T-helper 1 cell treated with Interleukin-12 subunit alpha and Interleukin-12 subunit beta and Interleukin-4 antibody, amounts not matched to agents 30 μg/mL and 1 μg/mL, for 36 hours (primary cell): ENCODE results near the gene SPEF2.
"Not testable (repeated sequence)": the region's sequence is repeated elsewhere in the genome, so short reads cannot be mapped to it uniquely, and the experiment has no call there.

Experiments used
- H3K27ac Mint-ChIP-seq: one replicate; pipeline ENCODE4 v1.8.0; 2021; ENCODE audit warnings: mild to moderate bottlenecking, mixed read lengths
- H3K27me3 Mint-ChIP-seq: one replicate; pipeline ENCODE4 v1.8.0; 2021; ENCODE audit warnings: low read depth, mixed read lengths
- H3K36me3 Mint-ChIP-seq: one replicate; pipeline ENCODE4 v1.8.0; 2021; ENCODE audit warnings: low read depth, mixed read lengths
- H3K4me1 Mint-ChIP-seq: one replicate; pipeline ENCODE4 v1.8.0; 2021; ENCODE audit warnings: low read depth, mixed read lengths
- H3K4me3 Mint-ChIP-seq: one replicate; pipeline ENCODE4 v1.8.0; 2021; ENCODE audit warnings: mild to moderate bottlenecking, moderate library complexity, mixed read lengths
- H3K9me3 Mint-ChIP-seq: one replicate; pipeline ENCODE4 v1.8.0; 2021; ENCODE audit warnings: mixed read lengths

Gene SPEF2

GRCh38 chr5:35821513-35821912 lies 203.8 kb downstream of the SPEF2 start:
- peaks cover 68% of the 10 kb centered on the region for H3K4me1 Mint-ChIP-seq
- H3K4me3 Mint-ChIP-seq, result no peak overlapping the region
- H3K36me3 Mint-ChIP-seq, result peaks cover 8% of the 10 kb centered on the region
- H3K27ac Mint-ChIP-seq, result peak overlapping the region; percentile 84
- H3K9me3 Mint-ChIP-seq, result peaks cover 5% of the 10 kb centered on the region
- H3K27me3 Mint-ChIP-seq, result no peaks in the 10 kb centered on the region

GRCh38 chr5:35822511-35822910 lies 204.8 kb downstream of the SPEF2 start:
- Mint-ChIP-seq H3K4me1 (peaks cover 78% of the 10 kb centered on the region), H3K36me3 (peaks cover 8% of the 10 kb centered on the region), H3K9me3 (peaks cover 5% of the 10 kb centered on the region), H3K27me3 (no peaks in the 10 kb centered on the region), H3K27ac (peak overlapping the region; percentile 84), H3K4me3 (peak overlapping the region; percentile 57)

- Mint-ChIP-seq H3K4me1 (peaks cover 87% of the 10 kb centered on the region), H3K4me3 (no peak overlapping the region)
Measured at GRCh38 chr5:35823347-35824098, 205.9 kb downstream of the SPEF2 start.

GRCh38 chr5:35826056-35826455 lies 208.4 kb downstream of the SPEF2 start:
- Mint-ChIP-seq H3K27ac (peak overlapping the region; percentile 84), H3K27me3 (no peaks in the 10 kb centered on the region), H3K36me3 (peaks cover 3% of the 10 kb centered on the region), H3K4me3 (peak overlapping the region; percentile 67), H3K9me3 (no peaks in the 10 kb centered on the region), H3K4me1 (peaks cover 75% of the 10 kb centered on the region)

More at GRCh38 chr5:35823347-35824098, 205.9 kb downstream of the SPEF2 start:
- H3K36me3 Mint-ChIP-seq, result peaks cover 8% of the 10 kb centered on the region
- H3K27ac Mint-ChIP-seq, result peak overlapping the region; percentile 84
- peaks cover 5% of the 10 kb centered on the region for H3K9me3 Mint-ChIP-seq
- H3K27me3 Mint-ChIP-seq, result no peaks in the 10 kb centered on the region

- Mint-ChIP-seq H3K4me1 (peaks cover 77% of the 10 kb centered on the region), H3K36me3 (peaks cover 3% of the 10 kb centered on the region), H3K9me3 (no peaks in the 10 kb centered on the region), H3K27me3 (no peaks in the 10 kb centered on the region), H3K27ac (peak overlapping the region; percentile 84), H3K4me3 (peak overlapping the region; percentile 67)
Measured at GRCh38 chr5:35826554-35826953, 208.9 kb downstream of the SPEF2 start.

GRCh38 chr5:35828082-35828598 lies 210.5 kb downstream of the SPEF2 start:
- Mint-ChIP-seq H3K4me3 (no peak overlapping the region), H3K9me3 (no peaks in the 10 kb centered on the region), H3K4me1 (peaks cover 76% of the 10 kb centered on the region), H3K27ac (peak overlapping the region; percentile 58), H3K36me3 (peaks cover 3% of the 10 kb centered on the region), H3K27me3 (no peaks in the 10 kb centered on the region)

- H3K27ac Mint-ChIP-seq, result peak overlapping the region; percentile 75
- H3K4me1 Mint-ChIP-seq, result peaks cover 78% of the 10 kb centered on the region
- peak overlapping the region; percentile 27 for H3K4me3 Mint-ChIP-seq
- no peaks in the 10 kb centered on the region for H3K27me3 Mint-ChIP-seq
- no peaks in the 10 kb centered on the region for H3K9me3 Mint-ChIP-seq
- H3K36me3 Mint-ChIP-seq, result peaks cover 4% of the 10 kb centered on the region
Measured at GRCh38 chr5:35830587-35830986, 212.9 kb downstream of the SPEF2 start.

- Mint-ChIP-seq H3K9me3 (no peaks in the 10 kb centered on the region), H3K4me1 (peaks cover 70% of the 10 kb centered on the region), H3K27me3 (no peaks in the 10 kb centered on the region), H3K36me3 (peaks cover 6% of the 10 kb centered on the region), H3K27ac (peak overlapping the region; percentile 95), H3K4me3 (peak overlapping the region; percentile 36)
Measured at GRCh38 chr5:35832762-35833161, 215.1 kb downstream of the SPEF2 start.

- Mint-ChIP-seq H3K36me3 (peaks cover 6% of the 10 kb centered on the region), H3K27me3 (no peaks in the 10 kb centered on the region), H3K4me3 (peak overlapping the region; percentile 60), H3K9me3 (no peaks in the 10 kb centered on the region), H3K4me1 (peaks cover 69% of the 10 kb centered on the region), H3K27ac (peak overlapping the region; percentile 95)
Measured at GRCh38 chr5:35833224-35833623, 215.6 kb downstream of the SPEF2 start.

GRCh38 chr5:35835796-35836742 lies 218.4 kb downstream of the SPEF2 start:
- H3K36me3 Mint-ChIP-seq, result peaks cover 11% of the 10 kb centered on the region
- H3K9me3 Mint-ChIP-seq, result peaks cover 4% of the 10 kb centered on the region
- peaks cover 73% of the 10 kb centered on the region for H3K4me1 Mint-ChIP-seq
- peak overlapping the region; percentile 61 for H3K4me3 Mint-ChIP-seq
- H3K27me3 Mint-ChIP-seq, result no peaks in the 10 kb centered on the region
- H3K27ac Mint-ChIP-seq, result peak overlapping the region; percentile 87

GRCh38 chr5:35838370-35839042 lies 220.8 kb downstream of the SPEF2 start:
- Mint-ChIP-seq H3K27me3 (no peaks in the 10 kb centered on the region), H3K36me3 (peaks cover 19% of the 10 kb centered on the region), H3K4me1 (peaks cover 49% of the 10 kb centered on the region), H3K4me3 (no peak overlapping the region), H3K27ac (no peak overlapping the region), H3K9me3 (peaks cover 14% of the 10 kb centered on the region)

GRCh38 chr5:35842856-35843255 lies 225.2 kb downstream of the SPEF2 start:
- peaks cover 19% of the 10 kb centered on the region for H3K4me1 Mint-ChIP-seq
- H3K27ac Mint-ChIP-seq, result no peak overlapping the region
- no peaks in the 10 kb centered on the region for H3K27me3 Mint-ChIP-seq
- peaks cover 48% of the 10 kb centered on the region for H3K36me3 Mint-ChIP-seq
- H3K9me3 Mint-ChIP-seq, result peaks cover 50% of the 10 kb centered on the region
- H3K4me3 Mint-ChIP-seq, result no peak overlapping the region

GRCh38 chr5:35845508-35845907 lies 227.8 kb downstream of the SPEF2 start:
- not testable (repeated sequence) for H3K4me1 Mint-ChIP-seq, H3K4me3 Mint-ChIP-seq, H3K27ac Mint-ChIP-seq, H3K27me3 Mint-ChIP-seq
- peaks cover 53% of the 10 kb centered on the region for H3K9me3 Mint-ChIP-seq
- H3K36me3 Mint-ChIP-seq, result peaks cover 42% of the 10 kb centered on the region

- H3K4me1 Mint-ChIP-seq, result peaks cover 20% of the 10 kb centered on the region
- no peak overlapping the region for H3K4me3 Mint-ChIP-seq
- H3K27ac Mint-ChIP-seq, result no peak overlapping the region
- H3K36me3 Mint-ChIP-seq, result peaks cover 40% of the 10 kb centered on the region
- H3K9me3 Mint-ChIP-seq, result peaks cover 48% of the 10 kb centered on the region
- no peaks in the 10 kb centered on the region for H3K27me3 Mint-ChIP-seq
Measured at GRCh38 chr5:35847491-35847890, 229.8 kb downstream of the SPEF2 start.
